GM19035 (cell line): Measurements from ENCODE around the gene PCDHA5.
"Not testable (repeated sequence)": the region's sequence is repeated elsewhere in the genome, so short reads cannot be mapped to it uniquely, and the experiment has no call there.

Experiments
- ATAC-seq: cut with Tn5 transposase; IDR thresholded peaks from one replicate; pipeline ENCODE4 v1.9.1; 2021; ENCODE audit not compliant: unreplicated experiment

Gene PCDHA5

GRCh38 chr5:140821375-140822280 lies at the start of gene PCDHA5:
Gene PCDHA5 (plus strand): TSS chr5:140821613.
- no peak for ATAC-seq

DNA sequence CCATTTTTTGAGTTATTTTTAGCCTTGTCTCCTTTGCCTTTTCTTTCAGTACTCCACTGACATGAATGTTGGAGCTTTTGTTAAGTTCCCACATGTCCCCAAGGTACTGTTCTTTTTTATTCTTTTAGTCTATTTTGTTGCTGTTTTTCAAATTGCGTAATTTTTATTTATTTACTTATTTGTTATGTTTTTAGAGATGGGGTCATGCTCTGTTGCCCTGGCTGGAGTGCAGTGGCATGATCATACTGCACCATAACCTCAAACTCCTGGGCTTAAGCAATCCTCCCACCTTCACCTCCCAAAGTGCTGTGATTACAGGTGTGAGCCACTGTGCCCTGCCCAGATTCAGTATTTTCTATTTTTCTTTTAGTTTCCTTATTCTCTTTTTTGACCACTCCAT lies 40.9 kb upstream of the PCDHA5 start:
- no peak for ATAC-seq

GRCh38 chr5:140785905-140786686 lies 35.3 kb upstream of the PCDHA5 start, which contains the start of gene PCDHA1:
Gene PCDHA1 (plus strand): TSS chr5:140786140.
- no peak for ATAC-seq

DNA sequence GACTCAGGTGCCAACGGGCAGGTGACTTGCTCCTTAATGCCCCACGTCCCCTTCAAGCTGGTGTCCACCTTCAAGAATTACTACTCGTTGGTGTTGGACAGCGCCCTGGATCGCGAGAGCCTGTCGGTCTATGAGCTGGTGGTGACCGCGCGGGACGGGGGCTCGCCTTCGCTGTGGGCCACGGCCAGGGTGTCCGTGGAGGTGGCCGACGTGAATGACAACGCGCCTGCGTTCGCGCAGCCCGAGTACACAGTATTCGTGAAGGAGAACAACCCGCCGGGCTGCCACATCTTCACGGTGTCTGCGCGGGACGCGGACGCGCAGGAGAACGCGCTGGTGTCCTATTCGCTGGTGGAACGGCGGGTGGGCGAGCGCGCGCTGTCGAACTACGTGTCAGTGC lies 34.0 kb upstream of the PCDHA5 start:
- ATAC-seq, result not testable (repeated sequence)

GRCh38 chr5:140787849-140788504 lies 33.4 kb upstream of the PCDHA5 start:
- not testable (repeated sequence) for ATAC-seq

GRCh38 chr5:140791089-140791488 lies 30.3 kb upstream of the PCDHA5 start:
- no peak for ATAC-seq

GRCh38 chr5:140794595-140795258 lies 26.7 kb upstream of the PCDHA5 start, which contains the start of gene PCDHA2:
Gene PCDHA2 (plus strand): TSS chr5:140794852.
- ATAC-seq, result no peak

- no peak for ATAC-seq
Measured at GRCh38 chr5:140795259-140795641, 26.2 kb upstream of the PCDHA5 start.

- ATAC-seq, result not testable (repeated sequence)
Measured at GRCh38 chr5:140796072-140796717, 25.2 kb upstream of the PCDHA5 start.

DNA sequence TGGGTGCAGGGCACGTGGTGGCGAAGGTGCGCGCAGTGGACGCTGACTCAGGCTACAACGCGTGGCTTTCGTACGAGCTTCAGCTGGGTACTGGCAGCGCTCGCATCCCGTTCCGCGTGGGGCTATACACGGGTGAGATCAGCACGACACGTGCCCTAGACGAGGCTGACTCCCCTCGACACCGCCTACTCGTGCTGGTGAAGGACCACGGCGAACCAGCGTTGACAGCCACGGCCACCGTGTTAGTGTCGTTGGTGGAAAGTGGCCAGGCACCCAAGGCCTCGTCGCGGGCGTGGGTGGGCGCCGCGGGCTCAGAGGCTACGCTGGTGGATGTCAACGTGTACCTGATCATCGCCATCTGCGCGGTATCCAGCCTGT lies 24.7 kb upstream of the PCDHA5 start:
- ATAC-seq, result no peak

DNA sequence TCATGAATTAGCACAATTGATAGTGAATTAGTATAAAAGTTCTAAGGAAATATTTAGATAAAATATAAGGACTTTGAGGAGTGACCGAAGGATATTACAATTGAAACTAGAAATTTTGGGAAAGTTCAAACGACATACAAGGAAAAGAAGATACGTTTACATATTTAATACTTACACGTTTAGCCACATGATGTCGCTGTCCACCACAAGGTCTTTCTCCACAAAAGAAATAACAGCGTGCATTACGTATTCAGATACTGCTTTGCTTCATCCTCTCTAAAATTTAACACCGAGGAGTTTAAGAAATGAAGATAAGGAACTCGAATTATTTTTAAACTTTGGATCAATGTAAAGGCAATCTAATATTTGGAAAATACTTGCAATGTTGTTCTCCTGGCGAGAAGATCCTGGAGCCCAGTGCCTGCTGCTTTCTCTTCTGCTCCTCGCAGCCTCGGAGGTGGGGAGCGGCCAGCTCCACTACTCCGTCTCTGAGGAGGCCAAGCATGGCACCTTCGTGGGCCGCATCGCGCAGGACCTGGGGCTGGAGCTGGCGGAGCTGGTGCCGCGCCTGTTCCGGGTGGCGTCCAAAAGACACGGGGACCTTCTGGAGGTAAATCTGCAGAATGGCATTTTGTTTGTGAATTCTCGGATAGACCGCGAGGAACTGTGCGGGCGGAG lies 20.5 kb upstream of the PCDHA5 start, which contains the start of gene PCDHA3:
Gene PCDHA3, plus strand, starts transcription at position 242 of the 678 bp plus-strand sequence.
- no peak for ATAC-seq

DNA sequence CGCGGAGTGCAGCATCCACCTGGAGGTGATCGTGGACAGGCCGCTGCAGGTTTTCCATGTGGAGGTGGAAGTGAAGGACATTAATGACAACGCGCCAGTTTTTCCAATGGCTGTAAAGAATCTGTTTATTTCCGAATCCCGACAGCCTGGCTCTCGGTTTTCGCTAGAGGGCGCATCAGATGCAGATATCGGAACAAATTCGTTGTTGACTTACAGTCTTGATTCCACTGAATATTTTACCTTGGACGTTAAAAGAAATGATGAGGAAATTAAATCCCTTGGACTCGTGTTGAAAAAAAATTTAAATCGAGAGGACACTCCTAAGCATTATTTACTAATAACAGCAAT lies 19.9 kb upstream of the PCDHA5 start:
- no peak for ATAC-seq

- ATAC-seq, result not testable (repeated sequence)
Measured at GRCh38 chr5:140802381-140802780, 19.0 kb upstream of the PCDHA5 start.

DNA sequence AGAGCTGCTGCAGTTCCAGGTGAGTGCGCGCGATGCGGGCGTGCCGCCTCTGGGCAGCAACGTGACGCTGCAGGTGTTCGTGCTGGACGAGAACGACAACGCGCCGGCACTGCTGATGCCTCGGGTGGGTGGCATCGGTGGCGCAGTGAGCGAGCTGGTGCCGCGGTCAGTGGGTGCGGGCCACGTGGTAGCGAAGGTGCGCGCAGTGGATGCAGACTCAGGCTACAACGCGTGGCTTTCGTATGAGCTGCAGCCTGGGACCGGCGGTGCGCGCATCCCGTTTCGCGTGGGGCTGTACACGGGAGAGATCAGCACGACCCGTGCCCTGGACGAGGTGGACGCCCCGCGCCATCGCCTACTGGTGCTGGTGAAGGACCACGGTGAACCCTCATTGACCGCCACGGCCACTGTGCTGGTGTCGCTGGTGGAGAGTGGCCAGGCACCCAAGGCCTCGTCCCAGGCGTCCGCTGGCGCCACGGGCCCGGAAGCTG lies 18.6 kb upstream of the PCDHA5 start:
- no peak for ATAC-seq

- ATAC-seq, result no peak
Measured at GRCh38 chr5:140806834-140807775, 14.3 kb upstream of the PCDHA5 start, which contains the start of gene PCDHA4. Gene PCDHA4 (plus strand): TSS chr5:140807068.

GRCh38 chr5:140808241-140808888 lies 13.0 kb upstream of the PCDHA5 start:
- not testable (repeated sequence) for ATAC-seq

DNA sequence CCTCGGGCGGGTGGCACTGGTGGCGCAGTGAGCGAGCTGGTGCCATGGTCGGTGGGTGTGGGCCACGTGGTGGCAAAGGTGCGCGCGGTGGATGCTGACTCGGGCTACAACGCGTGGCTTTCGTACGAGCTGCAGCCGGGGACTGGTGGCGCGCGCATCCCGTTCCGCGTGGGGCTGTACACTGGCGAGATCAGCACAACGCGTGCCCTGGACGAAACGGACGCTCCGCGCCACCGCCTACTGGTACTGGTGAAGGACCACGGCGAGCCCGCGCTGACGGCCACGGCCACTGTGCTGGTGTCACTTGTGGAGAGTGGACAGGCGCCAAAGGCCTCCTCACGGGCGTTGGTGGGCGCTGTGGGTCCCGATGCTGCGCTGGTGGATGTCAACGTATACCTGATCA lies 12.5 kb upstream of the PCDHA5 start:
- ATAC-seq, result no peak

DNA sequence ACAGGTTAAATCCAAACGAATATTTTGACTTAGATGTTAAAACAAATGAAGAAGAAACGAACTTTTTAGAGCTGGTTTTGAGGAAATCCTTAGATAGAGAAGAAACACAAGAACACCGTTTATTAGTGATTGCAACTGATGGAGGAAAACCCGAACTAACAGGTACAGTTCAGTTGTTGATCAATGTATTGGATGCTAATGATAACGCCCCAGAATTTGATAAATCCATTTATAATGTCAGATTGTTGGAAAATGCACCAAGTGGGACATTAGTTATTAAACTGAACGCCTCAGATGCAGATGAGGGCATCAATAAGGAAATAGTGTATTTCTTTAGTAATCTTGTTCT lies 842 bp downstream of the PCDHA5 start:
- no peak for ATAC-seq
